ENCODE results near the gene EVX2.

The EVX2 gene

GRCh38 chr2:176122683-176123410 lies 39.1 kb upstream of the EVX2 start, which contains the start of gene HOXD9:
Gene HOXD9, plus strand, starts transcription at chr2:176122719. Its CDS starts 50 bp downstream, at chr2:176122769.
- POLR2A ChIA-PET, result no interaction called here
- CTCF ChIA-PET, result interaction anchor here (0.8 to 30.2 kb wide), 8 partner anchors 9 to 1040 kb away, joined by 3 to 1421 read pairs (median 14); no protein-coding TSS in a partner anchor
- DNase-seq (ENCODE audit: low read depth, low spot score), result no peak
- peak within 1 kb of the TSS; percentile 63 for H3K4me3 ChIP-seq (ENCODE audit: low read depth, low read length)
- no peak for TF ChIP-seq CTCF (IDR thresholded peaks at IDR 0.05; ENCODE audit: insufficient read depth, low read length, missing control alignments)

- ChIA-PET POLR2A (interaction anchor here (0.7 kb wide), 1 partner anchor 515 kb away, joined by 5 read pairs; no protein-coding TSS in a partner anchor), CTCF (interaction anchor here (0.8 to 30.2 kb wide), 8 partner anchors 9 to 1041 kb away, joined by 3 to 1421 read pairs (median 14); no protein-coding TSS in a partner anchor)
- H3K4me3 ChIP-seq (ENCODE audit: low read depth, low read length), result peak overlapping the region; percentile 63
- no peak for DNase-seq (ENCODE audit: low read depth, low spot score)
- no peak for TF ChIP-seq CTCF (IDR thresholded peaks at IDR 0.05; ENCODE audit: insufficient read depth, low read length, missing control alignments)
Measured at GRCh38 chr2:176122052-176122682, 38.4 kb upstream of the EVX2 start.

- POLR2A ChIA-PET, result interaction anchor here (0.7 kb wide), 1 partner anchor 516 kb away, joined by 5 read pairs; no protein-coding TSS in a partner anchor
- TF ChIP-seq CTCF (IDR thresholded peaks at IDR 0.05; ENCODE audit: insufficient read depth, low read length, missing control alignments), result no peak
- CTCF ChIA-PET, result interaction anchor here (1.0 to 30.2 kb wide), 10 partner anchors 8 to 1041 kb away, joined by 3 to 1421 read pairs (median 14); no protein-coding TSS in a partner anchor
- H3K4me3 ChIP-seq (ENCODE audit: low read depth, low read length), result no peak overlapping the region; the same call in 1 of the 2 replicates
- DNase-seq (ENCODE audit: low read depth, low spot score), result no peak
Measured at GRCh38 chr2:176121190-176122051, 37.7 kb upstream of the EVX2 start.

GRCh38 chr2:176120364-176121189 lies 36.8 kb upstream of the EVX2 start:
- no peak overlapping the region for H3K4me3 ChIP-seq (ENCODE audit: low read depth, low read length)
- POLR2A ChIA-PET, result no interaction called here
- CTCF ChIA-PET, result interaction anchor here (0.7 to 30.2 kb wide), 7 partner anchors 9 to 1042 kb away, joined by 3 to 1421 read pairs (median 17); no protein-coding TSS in a partner anchor
- TF ChIP-seq CTCF (IDR thresholded peaks at IDR 0.05; ENCODE audit: insufficient read depth, low read length, missing control alignments), result no peak
- DNase-seq (ENCODE audit: low read depth, low spot score), result no peak

- CTCF ChIA-PET, result interaction anchor here (0.6 to 4.7 kb wide), 2 partner anchors 534 to 1035 kb away, joined by 3 to 39 read pairs; no protein-coding TSS in a partner anchor
- DNase-seq (ENCODE audit: low read depth, low spot score), result no peak
- no peak overlapping the region for H3K4me3 ChIP-seq (ENCODE audit: low read depth, low read length)
- POLR2A ChIA-PET, result no interaction called here
- peak; percentile 23 for TF ChIP-seq CTCF (IDR thresholded peaks at IDR 0.05; ENCODE audit: insufficient read depth, low read length, missing control alignments)
Measured at GRCh38 chr2:176118601-176119339, 35.0 kb upstream of the EVX2 start.
